ENCODE results near the gene HJURP. TPM values are rescaled to one million over a fixed set of nuclear protein-coding genes. Genes with fewer than 3 reads are reported as not detected.
A peak's percentile ranks its signal among the peaks of the same experiment; 100 is the strongest.

HJURP gene
- total RNA-seq, 1 donor from 2014 or later, result under 0.01 TPM

DNA sequence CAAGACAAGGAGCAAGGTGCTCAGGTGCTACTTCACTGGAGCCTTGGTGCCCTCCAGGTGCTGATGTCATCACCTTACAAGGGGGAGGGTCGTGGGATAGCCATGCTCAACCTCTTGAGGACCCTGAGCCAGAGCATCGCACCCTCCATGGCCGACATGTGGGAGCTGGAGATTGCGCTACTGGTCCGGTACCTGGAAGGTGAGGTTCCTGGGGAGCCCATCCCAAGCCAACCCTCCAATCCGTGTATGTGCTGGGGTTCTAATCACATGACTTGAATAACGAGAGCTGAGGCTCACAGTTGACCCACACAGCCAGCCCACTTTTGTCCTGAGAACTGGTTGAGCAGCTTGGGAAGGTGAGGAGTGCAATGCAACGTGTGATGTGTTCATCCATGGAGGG is 50.3 kb downstream of the HJURP start:
- FAIRE-seq, result no peak

DNA sequence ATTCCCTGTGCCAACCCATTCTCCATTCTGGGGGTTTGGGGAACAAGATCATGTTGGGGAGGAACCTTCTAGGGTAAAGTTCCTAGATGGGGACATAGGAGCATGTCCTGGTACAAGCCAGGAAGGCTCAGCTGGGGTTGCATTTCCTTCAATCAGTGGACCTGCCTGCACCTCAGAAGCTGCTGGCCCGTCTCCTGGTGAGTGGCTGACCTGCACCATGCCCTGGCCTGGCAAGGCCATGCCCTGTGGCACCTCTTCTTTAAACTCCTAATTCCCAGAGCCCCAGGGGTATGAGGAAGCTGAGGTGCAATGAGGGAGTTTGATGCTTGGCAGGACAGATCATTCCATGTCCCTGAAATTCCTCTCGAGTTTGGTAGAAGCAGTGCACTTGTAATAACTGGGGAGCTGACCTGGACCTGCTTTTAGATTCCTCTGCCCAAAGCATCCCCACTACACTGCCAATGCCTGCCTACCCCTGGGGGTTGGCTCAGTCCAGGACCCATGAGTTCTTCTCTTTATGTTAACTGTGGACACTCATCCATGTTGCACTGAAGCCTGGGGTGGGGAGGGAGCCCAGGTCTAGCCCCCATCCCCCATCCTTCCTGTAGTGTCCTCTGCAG is 50.9 kb downstream of the HJURP start:
- H3K36me3 ChIP-seq (ENCODE audit: control insufficient read depth, insufficient read depth, low read length), result no peaks in the 10 kb centered on the region
- peaks cover 3% of the 10 kb centered on the region for H3K27me3 ChIP-seq (ENCODE audit: control insufficient read depth, insufficient read depth, low read length)
- DNase-seq (ENCODE audit: low read depth), result no peak
- H3K4me3 ChIP-seq (ENCODE audit: low read depth, low read length), result no peak overlapping the region
- no peak for FAIRE-seq
- no peak for TF ChIP-seq CTCF (IDR thresholded peaks at IDR 0.05; ENCODE audit: insufficient read depth, low read length, severe bottlenecking)

More for the DNA sequence above, 50.3 kb downstream of the HJURP start:
- no peak overlapping the region for H3K4me3 ChIP-seq (ENCODE audit: low read depth, low read length)
- peaks cover 4% of the 10 kb centered on the region for H3K27me3 ChIP-seq (ENCODE audit: control insufficient read depth, insufficient read depth, low read length)
- no peaks in the 10 kb centered on the region for H3K36me3 ChIP-seq (ENCODE audit: control insufficient read depth, insufficient read depth, low read length)
- DNase-seq (ENCODE audit: low read depth), result no peak
- no peak for TF ChIP-seq CTCF (IDR thresholded peaks at IDR 0.05; ENCODE audit: insufficient read depth, low read length, severe bottlenecking)

DNA sequence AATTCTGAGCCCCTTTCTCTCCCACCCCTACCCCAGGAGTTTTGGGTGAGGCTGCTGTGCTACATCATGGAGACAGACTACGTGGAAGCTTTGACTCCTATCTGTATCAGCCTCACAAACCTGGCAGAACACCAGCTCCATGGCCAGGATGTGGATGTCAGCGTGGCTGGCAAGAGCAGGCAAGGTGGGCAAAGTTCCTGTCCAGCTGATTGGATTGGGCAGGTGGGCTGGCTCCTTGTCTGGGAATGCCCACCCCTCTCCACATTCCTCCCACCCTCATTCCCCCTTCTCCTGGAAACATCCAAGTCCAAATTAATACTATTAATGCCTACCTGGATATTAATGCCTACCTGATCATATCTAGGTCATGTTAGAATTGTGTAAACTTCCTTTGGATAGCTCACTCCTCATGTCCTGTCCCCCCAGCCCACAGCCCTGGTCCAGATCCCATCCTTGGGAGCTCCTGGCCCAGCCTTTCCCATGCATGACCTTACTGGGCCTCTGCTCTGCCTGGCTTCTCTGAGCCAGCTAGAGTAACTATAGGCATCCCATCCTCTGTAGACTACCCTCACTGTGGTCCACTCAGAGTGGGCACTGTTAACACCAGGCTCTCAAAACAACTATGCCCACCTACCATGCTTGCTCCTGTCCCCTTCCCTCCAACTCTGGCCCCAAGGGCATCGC is 52.1 kb downstream of the HJURP start:
- H3K36me3 ChIP-seq (ENCODE audit: control insufficient read depth, insufficient read depth, low read length), result no peaks in the 10 kb centered on the region
- no peak for FAIRE-seq
- H3K27me3 ChIP-seq (ENCODE audit: control insufficient read depth, insufficient read depth, low read length), result no peaks in the 10 kb centered on the region
- no peak for TF ChIP-seq CTCF (IDR thresholded peaks at IDR 0.05; ENCODE audit: insufficient read depth, low read length, severe bottlenecking)
- DNase-seq (ENCODE audit: low read depth), result no peak
- no peak overlapping the region for H3K4me3 ChIP-seq (ENCODE audit: low read depth, low read length)

DNA sequence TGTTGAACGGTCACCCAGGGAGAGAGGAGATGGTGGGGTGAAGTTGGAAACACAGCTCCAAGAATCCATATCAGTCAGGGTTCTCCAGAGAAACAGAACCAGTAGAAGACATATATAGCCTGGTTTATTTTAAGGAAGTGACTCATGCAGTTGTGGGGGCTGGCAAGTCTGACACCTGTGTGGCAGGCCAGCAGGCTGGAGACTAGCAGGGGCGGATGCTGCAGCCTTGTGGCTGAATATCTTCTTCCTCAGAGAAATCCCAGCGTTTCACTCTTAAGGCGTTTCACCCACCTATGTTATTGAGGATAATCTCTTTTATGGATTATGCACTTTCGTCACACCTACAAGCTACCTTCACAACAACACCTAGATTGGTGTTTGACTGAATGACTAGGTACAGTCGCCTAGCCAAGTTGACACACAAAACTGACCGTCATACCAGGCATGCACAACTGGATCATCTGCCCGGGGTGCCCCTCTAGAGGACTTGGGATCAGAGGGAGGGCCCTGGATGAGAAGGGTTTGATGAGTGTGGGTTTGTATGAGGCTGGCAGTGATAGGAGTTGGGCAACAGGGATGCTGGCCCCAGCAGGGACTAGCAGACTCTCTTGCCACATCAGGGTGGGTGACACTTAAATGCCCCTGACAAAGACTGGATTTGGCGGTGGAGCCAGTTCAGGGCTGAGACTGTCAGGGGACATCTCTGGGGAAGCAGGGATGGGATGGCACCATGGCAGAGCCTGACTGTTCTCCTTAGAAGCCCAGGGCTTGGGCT is 52.8 kb downstream of the HJURP start:
- no peak overlapping the region for H3K4me3 ChIP-seq (ENCODE audit: low read depth, low read length)
- no peaks in the 10 kb centered on the region for H3K27me3 ChIP-seq (ENCODE audit: control insufficient read depth, insufficient read depth, low read length)
- peak; percentile 51 for DNase-seq (ENCODE audit: low read depth)
- FAIRE-seq, result no peak
- TF ChIP-seq CTCF (IDR thresholded peaks at IDR 0.05; ENCODE audit: insufficient read depth, low read length, severe bottlenecking), result no peak
- no peaks in the 10 kb centered on the region for H3K36me3 ChIP-seq (ENCODE audit: control insufficient read depth, insufficient read depth, low read length)

DNA sequence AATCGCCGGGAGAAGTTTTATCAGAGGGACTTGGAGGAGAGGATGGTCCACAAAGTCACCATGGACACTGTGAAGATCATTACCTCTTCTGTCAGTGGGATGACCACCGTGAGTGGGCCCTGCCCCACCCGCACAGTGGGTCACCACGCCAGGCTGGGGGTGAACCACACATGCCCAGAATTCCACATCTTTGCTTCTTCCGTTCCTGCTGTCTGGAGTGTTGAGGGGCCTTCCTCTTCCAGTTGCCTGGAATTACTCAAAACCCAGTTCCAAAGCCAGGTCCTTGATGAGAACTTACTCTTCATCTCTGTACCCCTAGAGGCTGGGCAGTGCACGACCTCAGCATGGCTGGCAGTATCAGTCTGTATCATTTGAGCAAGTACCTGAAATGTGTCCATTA is 54.1 kb downstream of the HJURP start:
- Histone ChIP-seq H3K27me3 (ENCODE audit: control insufficient read depth, insufficient read depth, low read length) (no peaks in the 10 kb centered on the region), H3K36me3 (ENCODE audit: control insufficient read depth, insufficient read depth, low read length) (no peaks in the 10 kb centered on the region), H3K4me3 (ENCODE audit: low read depth, low read length) (no peak overlapping the region)
- no peak for TF ChIP-seq CTCF (IDR thresholded peaks at IDR 0.05; ENCODE audit: insufficient read depth, low read length, severe bottlenecking)
- FAIRE-seq, result no peak
- DNase-seq (ENCODE audit: low read depth), result no peak
